ENCODE results near the gene KCNQ1. TPM values are rescaled to one million over a fixed set of nuclear protein-coding genes. Genes with fewer than 3 reads are reported as not detected.

KCNQ1 gene
- total RNA-seq, 4 donors from 2014 or later, result 0.89 to 2.2 (median 1.3) TPM

DNA sequence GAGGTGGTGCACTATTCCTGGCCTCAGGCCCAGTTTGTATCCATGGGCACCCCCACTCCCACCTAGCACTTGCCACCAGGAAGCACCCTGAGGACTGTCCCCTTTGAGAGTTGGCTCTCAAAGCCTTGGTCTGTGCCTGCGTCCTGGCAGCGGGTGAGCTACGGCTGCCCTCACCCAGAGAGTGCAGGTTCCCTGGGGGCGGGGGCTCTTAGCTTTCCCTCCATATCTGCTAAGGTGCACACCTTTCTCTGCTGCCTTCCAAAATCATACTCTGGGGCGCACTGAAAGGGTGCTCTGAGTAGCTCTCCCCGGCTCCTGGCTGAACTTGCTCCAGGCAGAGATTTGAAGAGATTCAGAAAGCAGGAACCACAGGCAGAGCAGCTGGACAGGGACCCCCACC lies 7.1 kb downstream of the KCNQ1 start:
- TF ChIP-seq POLR2A (IDR thresholded peaks at IDR 0.05) (no peak), EP300 (IDR thresholded peaks at IDR 0.05) (no peak), POLR2AphosphoS5 (IDR thresholded peaks at IDR 0.05) (no peak)
- TF ChIP-seq, protein P1, sequence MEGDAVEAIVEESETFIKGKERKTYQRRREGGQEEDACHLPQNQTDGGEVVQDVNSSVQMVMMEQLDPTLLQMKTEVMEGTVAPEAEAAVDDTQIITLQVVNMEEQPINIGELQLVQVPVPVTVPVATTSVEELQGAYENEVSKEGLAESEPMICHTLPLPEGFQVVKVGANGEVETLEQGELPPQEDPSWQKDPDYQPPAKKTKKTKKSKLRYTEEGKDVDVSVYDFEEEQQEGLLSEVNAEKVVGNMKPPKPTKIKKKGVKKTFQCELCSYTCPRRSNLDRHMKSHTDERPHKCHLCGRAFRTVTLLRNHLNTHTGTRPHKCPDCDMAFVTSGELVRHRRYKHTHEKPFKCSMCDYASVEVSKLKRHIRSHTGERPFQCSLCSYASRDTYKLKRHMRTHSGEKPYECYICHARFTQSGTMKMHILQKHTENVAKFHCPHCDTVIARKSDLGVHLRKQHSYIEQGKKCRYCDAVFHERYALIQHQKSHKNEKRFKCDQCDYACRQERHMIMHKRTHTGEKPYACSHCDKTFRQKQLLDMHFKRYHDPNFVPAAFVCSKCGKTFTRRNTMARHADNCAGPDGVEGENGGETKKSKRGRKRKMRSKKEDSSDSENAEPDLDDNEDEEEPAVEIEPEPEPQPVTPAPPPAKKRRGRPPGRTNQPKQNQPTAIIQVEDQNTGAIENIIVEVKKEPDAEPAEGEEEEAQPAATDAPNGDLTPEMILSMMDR (IDR thresholded peaks at IDR 0.05), result no peak
- peaks cover 63% of the 10 kb centered on the region for H3K27me3 ChIP-seq
- WGBS, result no CpG with 5 or more reads among the region's 6 CpGs

DNA sequence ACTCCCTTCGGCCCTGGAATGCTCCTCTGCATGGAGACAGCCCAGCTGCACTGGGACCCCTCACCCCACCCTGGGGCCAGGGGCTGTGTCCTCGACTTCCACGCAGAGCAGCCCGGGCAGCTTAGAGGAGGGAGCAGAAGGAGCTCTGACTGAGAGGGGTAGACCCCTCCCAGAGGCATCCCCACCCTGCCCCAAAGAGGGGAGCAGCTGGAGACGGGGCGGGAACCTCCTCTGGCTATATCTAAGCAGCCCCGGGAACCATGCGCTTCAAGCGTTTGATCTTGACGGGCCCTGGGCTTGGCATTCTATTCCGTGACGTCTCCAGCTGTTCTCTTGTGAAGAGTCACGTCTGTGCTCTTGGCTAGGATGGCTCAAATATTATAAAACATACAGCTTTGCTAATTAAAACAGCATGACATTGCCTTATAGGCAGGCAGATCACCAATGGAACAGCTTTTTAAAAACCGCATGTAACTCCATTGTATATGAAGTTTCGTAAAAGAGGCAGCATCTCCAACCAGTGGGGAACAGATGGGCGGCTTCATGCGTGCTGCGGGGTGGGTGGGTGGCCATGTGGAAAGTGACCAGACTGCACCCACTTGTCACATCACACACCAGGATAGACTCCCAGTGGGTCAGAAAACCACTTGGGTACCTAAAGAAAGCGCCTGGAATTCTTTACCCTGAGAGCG lies 7.7 kb downstream of the KCNQ1 start:
- H3K27me3 ChIP-seq, result peaks cover 57% of the 10 kb centered on the region
- H3K4me3 ChIP-seq, result no peak overlapping the region
- no peaks in the 10 kb centered on the region for H3K4me1 ChIP-seq
- H3K36me3 ChIP-seq, result no peaks in the 10 kb centered on the region
- peak in 1 of 2 donors; percentile 50 for DNase-seq (ENCODE audit: low spot score in 2 of 2)
- H3K27ac ChIP-seq, result no peak overlapping the region
- no peak for TF ChIP-seq EP300 (IDR thresholded peaks at IDR 0.05)
- TF ChIP-seq, protein P1 (IDR thresholded peaks at IDR 0.05), result no peak
- TF ChIP-seq POLR2A (IDR thresholded peaks at IDR 0.05), result no peak
- TF ChIP-seq POLR2AphosphoS5 (IDR thresholded peaks at IDR 0.05), result no peak
- no peaks in the 10 kb centered on the region for H3K9me3 ChIP-seq
- WGBS, result 37% methylated on average over 16 of the region's 20 CpGs

More for the DNA sequence above, 7.1 kb downstream of the KCNQ1 start:
- H3K36me3 ChIP-seq, result no peaks in the 10 kb centered on the region
- H3K4me3 ChIP-seq, result no peak overlapping the region
- no peaks in the 10 kb centered on the region for H3K9me3 ChIP-seq
- DNase-seq (ENCODE audit: low spot score in 2 of 2), result peak in 1 of 2 donors; percentile 42
- no peak overlapping the region for H3K27ac ChIP-seq
- H3K4me1 ChIP-seq, result no peaks in the 10 kb centered on the region

DNA sequence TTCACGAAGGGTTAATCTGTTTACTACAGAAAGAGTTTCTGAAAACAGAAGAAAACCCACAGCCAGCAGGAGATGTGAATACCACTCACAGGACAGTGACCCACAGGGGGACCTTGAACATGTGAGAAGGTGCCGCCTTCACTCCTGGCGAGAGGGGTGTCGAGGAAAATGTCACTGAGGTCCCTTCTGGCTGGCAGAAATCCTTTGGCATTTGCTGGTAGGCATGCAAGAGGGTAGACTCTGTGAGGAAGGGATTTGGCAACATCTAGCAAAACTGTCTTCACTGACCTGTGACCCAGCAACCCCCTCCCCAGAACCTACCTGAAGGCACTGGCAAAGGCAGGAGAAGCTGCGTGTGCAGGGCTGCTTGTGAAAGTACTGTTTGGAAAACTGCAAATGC lies 8.6 kb downstream of the KCNQ1 start:
- TF ChIP-seq EP300 (IDR thresholded peaks at IDR 0.05), result no peak
- peaks cover 49% of the 10 kb centered on the region for H3K27me3 ChIP-seq

DNA sequence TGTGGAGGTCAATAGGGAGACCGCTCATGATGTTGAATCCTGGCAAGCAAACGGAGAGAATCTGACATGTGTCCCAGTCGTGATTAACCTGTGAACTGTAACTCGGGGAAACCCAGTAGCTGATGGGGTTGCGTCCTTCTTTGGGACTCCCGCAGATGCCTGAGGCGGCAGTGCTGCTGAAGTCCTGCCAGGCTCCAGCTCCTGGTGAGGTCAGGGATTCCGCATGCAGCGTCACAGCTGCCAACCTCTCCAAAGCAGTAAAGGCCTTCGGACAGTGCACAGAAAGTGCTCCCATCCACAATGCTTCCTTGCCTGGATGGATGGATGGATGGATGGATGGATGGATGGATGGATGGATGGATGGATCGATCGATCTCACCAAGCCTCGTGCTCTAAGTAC lies 13.5 kb downstream of the KCNQ1 start:
- TF ChIP-seq EP300 (IDR thresholded peaks at IDR 0.05), result no peak
- TF ChIP-seq, protein P1 (IDR thresholded peaks at IDR 0.05), result no peak
- TF ChIP-seq POLR2A (IDR thresholded peaks at IDR 0.05), result no peak
- no peaks in the 10 kb centered on the region for H3K9me3 ChIP-seq
- peak in 1 of 2 donors; percentile 19 for DNase-seq (ENCODE audit: low spot score in 2 of 2)
- H3K36me3 ChIP-seq, result no peaks in the 10 kb centered on the region
- H3K4me1 ChIP-seq, result no peaks in the 10 kb centered on the region
- H3K27ac ChIP-seq, result no peak overlapping the region
- H3K27me3 ChIP-seq, result peaks cover 4% of the 10 kb centered on the region
- no peak overlapping the region for H3K4me3 ChIP-seq
- 77% methylated on average over 12 of the region's 13 CpGs for WGBS

More for the DNA sequence above, 8.6 kb downstream of the KCNQ1 start:
- Histone ChIP-seq H3K4me1 (no peaks in the 10 kb centered on the region), H3K9me3 (no peaks in the 10 kb centered on the region), H3K36me3 (no peaks in the 10 kb centered on the region), H3K4me3 (no peak overlapping the region), H3K27ac (no peak overlapping the region)
- DNase-seq (ENCODE audit: low spot score in 2 of 2), result peak; percentile 20 to 49
- whole genome bisulfite sequencing, result 93% methylated on average over 5 of the region's 5 CpGs

DNA sequence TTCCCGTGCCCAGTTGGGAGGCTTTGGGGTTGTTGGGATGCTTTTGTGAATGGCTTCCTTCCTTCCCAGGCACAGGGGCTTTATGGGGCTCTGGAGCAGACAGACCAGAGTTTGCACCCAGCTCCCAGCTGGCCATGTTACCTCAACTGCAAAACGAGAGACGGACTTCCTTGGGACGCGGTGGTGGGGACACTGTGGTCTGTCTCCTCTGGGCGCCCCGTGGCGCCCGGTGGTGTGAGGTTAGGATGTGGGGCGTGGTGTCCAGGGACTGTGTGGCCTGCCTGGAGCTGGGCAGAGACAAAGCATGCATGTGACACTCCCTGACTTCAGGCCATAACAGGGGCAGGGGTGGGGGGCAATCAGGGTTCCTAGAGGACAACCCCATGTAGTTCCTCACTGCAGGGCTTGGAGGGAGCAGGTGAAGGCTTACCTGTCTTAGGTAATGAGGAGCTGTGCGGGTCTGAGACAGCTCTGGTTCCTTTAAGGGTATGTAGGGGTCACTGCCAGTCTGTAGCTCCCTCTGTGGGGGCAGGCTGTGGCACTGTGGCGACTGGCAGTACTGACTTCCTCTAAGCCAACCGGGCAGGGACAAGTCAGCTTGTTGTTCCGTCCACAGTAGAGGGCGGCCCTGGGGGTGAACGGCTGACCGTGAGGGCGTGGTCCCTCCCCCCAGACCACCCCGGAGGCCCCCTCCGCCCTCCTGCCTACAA lies 14.4 kb downstream of the KCNQ1 start:
- TF ChIP-seq, protein P1 (IDR thresholded peaks at IDR 0.05), result no peak
- TF ChIP-seq POLR2A (IDR thresholded peaks at IDR 0.05) (no peak), EP300 (IDR thresholded peaks at IDR 0.05) (no peak), POLR2AphosphoS5 (IDR thresholded peaks at IDR 0.05) (no peak)
- Histone ChIP-seq H3K27ac (no peak overlapping the region), H3K4me1 (no peaks in the 10 kb centered on the region), H3K9me3 (no peaks in the 10 kb centered on the region), H3K4me3 (no peak overlapping the region), H3K27me3 (no peaks in the 10 kb centered on the region), H3K36me3 (no peaks in the 10 kb centered on the region)
- WGBS, result 92% methylated on average over 2 of the region's 20 CpGs
- DNase-seq (ENCODE audit: low spot score in 2 of 2), result peak; percentile 60 to 75
